CD4-positive, alpha-beta T cell treated with Interleukin-15 for 4 hours (primary cell): ENCODE results near the gene TLE7.

Experiments
- DNase-seq: peaks from one replicate; pipeline ENCODE4 v3.0.0-alpha.2; 2020; ENCODE audit warnings: low spot score

Gene TLE7

DNA sequence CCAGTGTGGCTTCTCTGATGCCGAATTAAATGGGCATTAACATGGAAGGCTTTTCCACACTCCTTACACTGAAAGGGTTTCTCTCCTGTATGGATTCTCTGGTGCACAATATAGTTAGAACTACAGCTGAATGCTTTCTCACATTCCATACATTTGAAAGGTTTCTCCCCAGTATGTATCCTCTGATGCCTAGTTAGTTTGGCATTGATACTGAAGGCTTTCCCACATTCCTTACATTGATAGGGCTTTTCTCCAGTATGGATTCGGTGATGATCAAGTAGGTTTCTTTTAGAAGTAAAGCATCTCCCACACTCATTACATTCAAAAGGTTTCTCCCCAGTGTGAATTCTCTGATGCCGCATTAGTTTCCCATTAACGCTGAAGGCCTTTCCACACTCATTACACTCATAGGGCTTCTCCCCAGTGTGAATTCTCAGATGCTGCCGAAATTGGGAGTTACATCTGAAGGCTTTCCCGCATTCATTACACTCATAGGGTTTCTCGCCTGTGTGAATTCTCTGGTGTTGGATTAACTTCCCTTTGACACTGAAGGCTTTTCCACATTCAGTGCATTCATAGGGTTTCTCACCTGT, 6.5 kb upstream of the TLE7 start:
- no peak for DNase-seq

- no peak for DNase-seq
Observed at GRCh38 chr16:71443714-71444113, 1.9 kb upstream of the TLE7 start.

DNA sequence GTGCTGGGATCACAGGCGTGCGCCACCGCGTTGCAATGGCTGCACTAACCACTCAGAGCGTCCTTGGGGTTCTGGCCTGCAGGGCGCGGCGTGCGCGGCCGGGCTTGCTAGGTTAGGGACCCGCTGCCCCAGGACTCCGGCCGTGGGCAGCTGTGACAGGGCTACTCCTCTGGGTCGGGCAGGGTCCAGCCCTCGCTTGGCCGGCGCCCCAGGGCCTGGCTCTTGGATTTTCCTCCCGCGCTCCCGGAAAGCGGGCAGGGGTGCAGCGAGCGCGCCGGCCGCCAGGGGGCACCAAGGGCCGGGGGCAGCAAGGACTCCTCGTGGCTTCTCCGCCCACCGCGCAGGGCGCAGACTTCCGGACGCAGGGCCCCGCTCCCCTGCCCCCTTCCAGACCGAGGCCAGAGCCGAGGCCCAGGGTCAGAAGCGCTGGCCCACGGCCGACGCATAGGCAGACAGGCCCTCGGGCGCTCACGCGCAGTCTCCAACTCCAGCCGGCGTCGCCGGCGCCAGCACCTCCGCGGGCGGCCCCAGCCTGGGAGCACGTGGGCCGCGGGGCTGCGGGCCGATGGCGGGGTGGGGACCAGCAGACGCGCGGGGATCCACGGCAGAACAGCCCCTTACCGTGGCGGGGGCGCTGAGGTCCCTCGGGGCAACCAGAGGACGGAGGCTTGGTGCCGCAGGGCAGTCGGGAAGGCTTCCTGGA, 355 bp downstream of the TLE7 start:
- no peak for DNase-seq

- no peak for DNase-seq
Observed at GRCh38 chr16:71440669-71441347, 1.0 kb downstream of the TLE7 start.

DNA sequence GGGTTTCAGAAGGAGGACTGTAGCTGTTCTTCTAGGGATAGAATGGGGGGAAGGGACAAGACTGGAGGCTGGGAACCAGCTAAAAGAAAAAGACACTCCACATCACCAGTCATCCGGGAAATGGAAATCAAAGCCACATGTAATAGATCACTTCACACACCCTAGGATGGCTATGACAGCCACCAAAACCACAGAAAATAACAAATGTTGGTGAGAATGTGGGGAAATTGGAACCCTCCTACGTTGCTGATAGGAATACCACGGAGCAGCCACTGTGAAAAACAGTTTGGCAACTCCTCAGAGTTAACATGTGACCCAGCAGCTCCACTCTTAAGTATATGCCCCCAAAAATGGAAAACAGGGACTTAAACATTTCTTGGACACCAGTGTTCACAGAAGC, 2.3 kb downstream of the TLE7 start:
- no peak for DNase-seq

DNA sequence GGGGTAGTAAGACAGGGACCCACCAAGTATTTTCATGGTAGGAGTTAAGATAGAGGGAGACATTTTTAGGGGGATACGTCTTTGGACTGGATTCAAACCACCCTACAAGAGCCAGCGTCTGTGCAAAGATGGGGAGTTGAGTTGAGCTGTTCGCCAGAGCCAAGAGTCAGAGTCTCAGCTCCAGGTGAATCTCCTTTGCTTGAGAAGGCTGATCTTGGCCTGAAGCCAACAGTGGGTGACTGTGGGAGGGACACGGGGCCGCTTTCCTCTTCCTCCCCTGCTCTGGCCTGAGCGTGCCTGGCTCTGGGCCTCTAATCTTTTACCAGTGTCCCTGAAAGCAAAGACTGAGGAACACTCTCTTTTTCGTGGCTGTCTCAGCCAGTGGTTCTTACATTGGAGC, 5.4 kb downstream of the TLE7 start:
- DNase-seq: no peak

- no peak for DNase-seq
Observed at GRCh38 chr16:71432906-71433305, 8.9 kb downstream of the TLE7 start.

DNA sequence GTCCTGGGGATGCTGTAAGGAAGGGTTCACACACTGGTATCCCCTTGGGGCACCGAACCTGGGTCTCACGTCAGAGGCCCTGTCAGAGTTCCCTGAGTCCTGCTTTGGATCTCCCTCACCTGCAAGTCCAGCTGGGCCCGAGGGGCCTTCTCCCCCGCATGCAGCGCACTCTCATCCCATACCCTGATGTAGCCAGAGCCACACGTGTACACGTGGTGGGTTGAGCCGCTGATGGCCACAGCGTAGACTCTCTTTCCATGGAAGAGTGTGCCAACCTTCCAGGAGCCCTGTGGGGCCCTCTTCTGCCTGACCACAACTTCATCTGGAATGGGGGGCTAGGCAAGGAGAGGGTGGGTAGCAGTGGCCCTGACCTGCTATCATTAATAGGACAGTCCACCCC, 9.9 kb downstream of the TLE7 start:
- no peak for DNase-seq

DNA sequence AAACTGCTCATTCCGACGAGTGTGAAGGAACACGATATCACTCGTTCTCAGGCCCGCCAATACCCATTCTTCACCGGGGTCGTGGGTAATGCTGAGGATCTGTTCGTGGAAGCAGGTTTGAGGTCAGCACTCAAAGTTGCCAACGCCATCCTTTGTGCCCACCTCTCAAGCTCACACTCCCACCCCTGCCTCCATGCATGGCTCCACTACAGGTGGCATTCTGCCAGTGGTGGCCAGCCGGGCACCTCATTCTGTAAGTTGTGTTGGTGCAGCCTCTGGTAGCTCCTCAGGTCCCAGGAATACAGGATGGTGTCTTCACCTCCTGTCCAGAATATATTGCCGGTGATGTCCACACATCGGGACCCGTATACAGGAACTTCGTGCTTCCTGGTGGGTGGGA, 10.7 kb downstream of the TLE7 start:
- no peak for DNase-seq

GRCh38 chr16:71430744-71431143, 11.1 kb downstream of the TLE7 start:
- no peak for DNase-seq

GRCh38 chr16:71429581-71429980, 12.3 kb downstream of the TLE7 start:
- DNase-seq: no peak

- DNase-seq: no peak
Observed at GRCh38 chr16:71428883-71429282, 13.0 kb downstream of the TLE7 start.

- no peak for DNase-seq
Observed at GRCh38 chr16:71428385-71428784, 13.5 kb downstream of the TLE7 start.

GRCh38 chr16:71426880-71427615, 14.8 kb downstream of the TLE7 start:
- DNase-seq: no peak

DNA sequence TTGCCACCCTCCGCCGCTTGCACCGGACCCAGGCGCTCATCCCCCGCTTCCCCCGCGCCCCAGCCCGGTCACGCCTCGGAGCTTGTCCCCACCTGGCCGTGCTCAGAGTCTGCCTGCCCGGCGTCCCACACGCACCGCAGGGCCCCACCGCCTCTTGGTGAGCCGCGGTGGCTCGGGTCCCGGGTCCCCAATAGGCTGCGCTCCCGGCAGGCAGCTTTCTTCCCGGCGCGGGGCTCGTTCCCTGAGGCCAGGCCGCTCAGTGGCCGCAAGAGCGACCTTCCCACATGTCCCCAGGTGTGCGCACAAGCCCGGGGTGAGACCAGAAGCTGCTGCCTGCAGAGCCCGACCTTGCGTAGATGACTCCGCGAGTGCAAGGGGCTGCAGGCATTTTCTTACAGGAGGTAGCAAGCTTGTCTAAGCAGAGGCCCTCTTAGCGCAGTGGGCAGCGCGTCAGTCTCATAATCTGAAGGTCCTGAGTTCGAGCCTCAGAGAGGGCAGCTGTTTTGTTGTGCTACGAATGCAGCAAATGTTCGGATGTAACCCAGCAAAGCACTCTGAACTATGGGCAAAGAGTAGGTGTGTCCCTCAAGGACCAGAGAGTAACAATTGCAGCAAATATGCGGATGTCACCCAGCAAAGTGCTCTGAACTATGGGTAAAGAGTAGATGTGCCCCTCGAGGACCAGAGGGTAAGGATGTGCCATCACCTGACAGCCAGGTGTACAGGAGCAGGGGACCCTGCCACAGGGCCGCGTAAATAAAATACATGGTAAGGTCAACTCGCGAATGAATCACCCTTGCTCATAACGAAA, 15.6 kb downstream of the TLE7 start:
- no peak for DNase-seq

GRCh38 chr16:71425746-71426068, 16.1 kb downstream of the TLE7 start:
- DNase-seq: no peak

- DNase-seq: no peak
Observed at GRCh38 chr16:71424626-71425025, 17.2 kb downstream of the TLE7 start.

- DNase-seq: no peak
Observed at GRCh38 chr16:71423865-71424264, 18.0 kb downstream of the TLE7 start.

DNA sequence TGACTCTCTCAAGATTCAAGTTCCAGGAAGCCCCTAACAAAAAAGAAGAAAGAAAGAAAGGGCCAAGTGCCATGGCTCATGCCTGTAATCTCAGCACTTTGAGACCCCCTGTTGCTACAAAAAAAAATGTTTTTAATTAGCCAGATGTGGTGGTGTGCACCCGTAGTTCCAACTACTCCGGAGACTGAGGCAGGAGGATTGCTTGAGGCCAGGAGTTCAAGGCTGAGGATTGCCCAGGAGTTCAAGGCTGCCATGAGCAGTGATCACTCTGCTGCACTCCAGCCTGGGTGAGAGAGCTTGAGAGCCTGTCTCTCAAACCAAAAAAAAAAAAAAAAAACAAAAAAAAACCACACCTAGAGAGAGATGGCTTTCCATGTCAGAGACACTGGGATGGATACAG, 18.8 kb downstream of the TLE7 start:
- DNase-seq: no peak

GRCh38 chr16:71421911-71422310, 19.9 kb downstream of the TLE7 start:
- DNase-seq: peak; percentile 19

- DNase-seq: no peak
Observed at GRCh38 chr16:71414038-71414437, 27.8 kb downstream of the TLE7 start.

DNA sequence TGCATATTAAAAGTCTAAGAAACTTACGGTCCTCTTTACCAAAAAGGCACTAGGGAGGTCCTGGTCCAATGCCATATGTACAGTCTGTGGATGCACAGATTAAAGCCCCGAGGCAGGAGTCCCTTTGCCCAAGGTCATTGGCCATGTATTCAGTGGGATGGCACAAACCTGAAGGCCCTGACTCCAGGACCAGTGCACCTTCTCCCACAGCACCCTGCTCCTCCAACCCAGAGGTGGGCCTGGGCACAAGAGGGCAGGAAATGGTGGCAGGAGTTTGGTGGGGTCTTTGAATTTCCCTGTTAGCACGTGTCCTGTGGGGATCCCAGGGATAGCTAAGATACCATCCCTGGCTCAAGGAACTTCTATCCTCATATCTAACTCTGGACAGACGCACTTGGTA, 28.5 kb downstream of the TLE7 start:
- no peak for DNase-seq
